ENCODE measurements around the gene FTCD. TPM values are rescaled to one million over a fixed set of nuclear protein-coding genes. Genes with fewer than 3 reads are reported as not detected.

Gene FTCD
- total RNA-seq, 1 experiment from 2014 or later: 0.21 TPM

GRCh38 chr21:46195595-46196195, 40.3 kb upstream of the FTCD start:
- Histone ChIP-seq H3K27me3 (ENCODE audit: control insufficient read depth, insufficient read depth, low read length) (no peaks in the 10 kb centered on the region), H3K27ac (ENCODE audit: low read length) (no peak overlapping the region), H3K4me1 (ENCODE audit: control insufficient read depth, insufficient read depth, low read length) (no peaks in the 10 kb centered on the region), H3K36me3 (ENCODE audit: control insufficient read depth, insufficient read depth, low read length) (peaks cover 6% of the 10 kb centered on the region; the same call in 1 of the 2 replicates), H3K9me3 (ENCODE audit: control insufficient read depth, insufficient read depth, low read depth, low read length) (no peaks in the 10 kb centered on the region), H3K4me3 (ENCODE audit: low read depth in 2 of 2, low read length in 2 of 2) (no peak overlapping the region)
- BruUV-seq (replicated peaks): no TSS peak
- ChIA-PET POLR2A (no interaction called here), CTCF (no interaction called here)
- intact Hi-C loops (cut with micrococcal nuclease; ENCODE audit: unreplicated experiment): no loop called here
- no peak for TF ChIP-seq TCF7L2 (IDR thresholded peaks at IDR 0.05; ENCODE audit: low read depth, low read length)
- TF ChIP-seq POLR2AphosphoS5 (IDR thresholded peaks at IDR 0.05; ENCODE audit: low read depth, low read length): no peak
- no peak for TF ChIP-seq REST (IDR thresholded peaks at IDR 0.05; ENCODE audit: insufficient read depth in 1 of 2, low read depth in 2 of 2, low read length in 1 of 2)
- TF ChIP-seq CTCF (IDR thresholded peaks at IDR 0.05): no peak
- no peak for TF ChIP-seq SIN3A (IDR thresholded peaks at IDR 0.05; ENCODE audit: borderline replicate concordance, insufficient read depth, low read depth, low read length)
- in situ Hi-C loops (cut with HindIII; ENCODE audit: low pct_unique_long_range_greater_than_20kb, low sequenced_read_pairs): no loop called here
- no peak for DNase-seq (ENCODE audit: low read depth, low spot score)
- no peak for ATAC-seq

- in situ Hi-C loops (cut with HindIII; ENCODE audit: low pct_unique_long_range_greater_than_20kb, low sequenced_read_pairs): no loop called here
- no peak for ATAC-seq
Measured at GRCh38 chr21:46194374-46195334, 39.3 kb upstream of the FTCD start.

More at GRCh38 chr21:46194374-46195334, 39.3 kb upstream of the FTCD start:
- ChIA-PET CTCF (no interaction called here), POLR2A (no interaction called here)
- no TSS peak for BruUV-seq (replicated peaks)
- no peak overlapping the region for H3K27ac ChIP-seq (ENCODE audit: low read length)
- H3K36me3 ChIP-seq (ENCODE audit: control insufficient read depth, insufficient read depth, low read length): no peaks in the 10 kb centered on the region
- H3K4me3 ChIP-seq (ENCODE audit: low read depth in 2 of 2, low read length in 2 of 2): no peak overlapping the region
- H3K27me3 ChIP-seq (ENCODE audit: control insufficient read depth, insufficient read depth, low read length): no peaks in the 10 kb centered on the region
- TF ChIP-seq POLR2AphosphoS5 (IDR thresholded peaks at IDR 0.05; ENCODE audit: low read depth, low read length) (no peak), TCF7L2 (IDR thresholded peaks at IDR 0.05; ENCODE audit: low read depth, low read length) (no peak), CTCF (IDR thresholded peaks at IDR 0.05) (no peak), SIN3A (IDR thresholded peaks at IDR 0.05; ENCODE audit: borderline replicate concordance, insufficient read depth, low read depth, low read length) (no peak), REST (IDR thresholded peaks at IDR 0.05; ENCODE audit: insufficient read depth in 1 of 2, low read depth in 2 of 2, low read length in 1 of 2) (no peak)
- H3K4me1 ChIP-seq (ENCODE audit: control insufficient read depth, insufficient read depth, low read length): no peaks in the 10 kb centered on the region
- DNase-seq (ENCODE audit: low read depth, low spot score): no peak
- H3K9me3 ChIP-seq (ENCODE audit: control insufficient read depth, insufficient read depth, low read depth, low read length): no peaks in the 10 kb centered on the region
- intact Hi-C loops (cut with micrococcal nuclease; ENCODE audit: unreplicated experiment): no loop called here

All from Panc1 (cell line).